Measurements from ENCODE around the gene AMIGO1.

Gene AMIGO1

GRCh38 chr1:109509176-109510134 is at the start of gene AMIGO1:
Gene AMIGO1, minus strand, starts transcription at chr1:109509727. Its CDS starts 815 bp downstream, at chr1:109508912.
- H3K4me2 ChIP-seq: peak within 1 kb of the TSS; percentile 93
- H3K36me3 ChIP-seq (ENCODE audit: insufficient read depth): no peaks in the 10 kb centered on the region
- peak within 1 kb of the TSS; percentile 47; the same call in 1 of the 2 replicates for H3K9ac ChIP-seq
- H2AFZ ChIP-seq (ENCODE audit: low read depth): peak within 1 kb of the TSS; percentile 98
- H3K79me2 ChIP-seq (ENCODE audit: insufficient read depth, low read depth): no peaks in the 10 kb centered on the region
- no peak for TF ChIP-seq CTCF (conservative IDR thresholded peaks at IDR 0.05; ENCODE audit: low read depth, low read length)
- peak within 1 kb of the TSS; percentile 96 for H3K4me3 ChIP-seq (IDR thresholded peaks at IDR 0.05; ENCODE audit: insufficient read depth, low read depth, low read length)
- H4K20me1 ChIP-seq (ENCODE audit: insufficient read depth): no peaks in the 10 kb centered on the region
- no peak within 1 kb of the TSS for H3K27ac ChIP-seq
- peaks cover 7% of the 10 kb centered on the region for H3K4me1 ChIP-seq (ENCODE audit: low read depth, poor library complexity, severe bottlenecking)
- H3K27me3 ChIP-seq (ENCODE audit: insufficient read depth, low read depth): no peaks in the 10 kb centered on the region; the same call in 1 of the 2 replicates

- no peaks in the 10 kb centered on the region for H3K27me3 ChIP-seq (ENCODE audit: insufficient read depth, low read depth)
- no peak overlapping the region for H3K27ac ChIP-seq
- no peaks in the 10 kb centered on the region for H3K36me3 ChIP-seq (ENCODE audit: insufficient read depth)
- no peak for TF ChIP-seq CTCF (conservative IDR thresholded peaks at IDR 0.05; ENCODE audit: low read depth, low read length)
- no peak overlapping the region for H3K9ac ChIP-seq
- peaks cover 3% of the 10 kb centered on the region; the same call in 1 of the 2 replicates for H4K20me1 ChIP-seq (ENCODE audit: insufficient read depth)
- H3K4me1 ChIP-seq (ENCODE audit: low read depth, poor library complexity, severe bottlenecking): no peaks in the 10 kb centered on the region
- H3K4me3 ChIP-seq (IDR thresholded peaks at IDR 0.05; ENCODE audit: insufficient read depth, low read depth, low read length): no peak overlapping the region
- peaks cover 99% of the 10 kb centered on the region for H3K79me2 ChIP-seq (ENCODE audit: insufficient read depth, low read depth)
- H3K4me2 ChIP-seq: no peak overlapping the region
- no peak overlapping the region for H2AFZ ChIP-seq (ENCODE audit: low read depth)
Observed at GRCh38 chr1:109557520-109557919, 48.0 kb upstream of the AMIGO1 start.

GRCh38 chr1:109556563-109556962 is 47.0 kb upstream of the AMIGO1 start:
- Histone ChIP-seq H3K36me3 (ENCODE audit: insufficient read depth) (no peaks in the 10 kb centered on the region), H3K27ac (no peak overlapping the region), H3K27me3 (ENCODE audit: insufficient read depth, low read depth) (no peaks in the 10 kb centered on the region), H2AFZ (ENCODE audit: low read depth) (no peak overlapping the region), H3K4me2 (no peak overlapping the region), H4K20me1 (ENCODE audit: insufficient read depth) (peaks cover 3% of the 10 kb centered on the region; the same call in 1 of the 2 replicates), H3K4me3 (IDR thresholded peaks at IDR 0.05; ENCODE audit: insufficient read depth, low read depth, low read length) (no peak overlapping the region), H3K79me2 (ENCODE audit: insufficient read depth, low read depth) (peaks cover 98% of the 10 kb centered on the region), H3K9ac (no peak overlapping the region), H3K4me1 (ENCODE audit: low read depth, poor library complexity, severe bottlenecking) (no peaks in the 10 kb centered on the region)
- TF ChIP-seq CTCF (conservative IDR thresholded peaks at IDR 0.05; ENCODE audit: low read depth, low read length): no peak

- peak within 1 kb of the TSS; percentile 72 for H3K4me2 ChIP-seq
- 0 out of 2 replicates have a peak, but pooled peaks have one; percentile 2 for TF ChIP-seq CTCF (conservative IDR thresholded peaks at IDR 0.05; ENCODE audit: low read depth, low read length)
- no peaks in the 10 kb centered on the region for H4K20me1 ChIP-seq (ENCODE audit: insufficient read depth)
- peak within 1 kb of the TSS; percentile 57 for H3K27ac ChIP-seq
- H3K4me3 ChIP-seq (IDR thresholded peaks at IDR 0.05; ENCODE audit: insufficient read depth, low read depth, low read length): peak within 1 kb of the TSS; percentile 99
- peak within 1 kb of the TSS; percentile 95 for H2AFZ ChIP-seq (ENCODE audit: low read depth)
- peaks cover 30% of the 10 kb centered on the region for H3K4me1 ChIP-seq (ENCODE audit: low read depth, poor library complexity, severe bottlenecking)
- no peaks in the 10 kb centered on the region; the same call in 1 of the 2 replicates for H3K27me3 ChIP-seq (ENCODE audit: insufficient read depth, low read depth)
- H3K36me3 ChIP-seq (ENCODE audit: insufficient read depth): no peaks in the 10 kb centered on the region
- peaks cover 51% of the 10 kb centered on the region for H3K79me2 ChIP-seq (ENCODE audit: insufficient read depth, low read depth)
- H3K9ac ChIP-seq: peak within 1 kb of the TSS; percentile 65
Observed at GRCh38 chr1:109548321-109549267, 39.1 kb upstream of the AMIGO1 start, which contains the start of gene GNAI3. Gene GNAI3, plus strand, starts transcription at chr1:109548615. Its CDS starts 106 bp downstream, at chr1:109548721.

All from KMS-11 (cell line).